ENCODE measurements around the gene DLGAP1. TPM values are rescaled to one million over a fixed set of nuclear protein-coding genes. Genes with fewer than 3 reads are reported as not detected.

Gene DLGAP1
- total and polyA plus RNA-seq, 10 of the 15 experiments (the other 5 are each of a cell fraction or from before 2014, with no cell fraction given), result 0.23 to 27.6 (median 1.9) TPM

DNA sequence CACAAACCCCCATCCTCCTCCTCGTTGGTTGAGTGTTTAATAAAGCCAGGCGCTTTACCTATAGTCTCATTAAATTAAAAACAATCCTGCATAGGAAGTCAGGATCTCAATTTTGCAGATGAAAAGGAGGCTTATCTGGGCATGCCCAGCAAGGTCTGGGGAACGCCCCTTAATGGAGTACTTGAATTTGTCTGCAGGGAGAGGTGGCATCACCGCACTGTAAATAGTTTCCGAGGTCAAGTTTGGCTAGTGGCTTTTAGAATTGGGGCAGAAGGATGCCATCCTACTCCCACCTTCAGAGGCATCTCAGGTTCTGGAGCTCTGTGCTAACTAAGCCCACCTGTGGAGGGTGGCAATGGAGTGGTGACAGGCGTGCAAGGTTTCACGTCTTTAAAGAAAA is 855.9 kb downstream of the DLGAP1 start:
- no TSS peak for BruUV-seq (replicated peaks)
- Histone ChIP-seq H3K27me3 (replicated peaks in 1 of 2; ENCODE audit: control insufficient read depth in 2 of 2, insufficient read depth in 2 of 2, low read length in 1 of 2) (no peaks in the 10 kb centered on the region), H3K9me3 (replicated peaks; ENCODE audit: control insufficient read depth, insufficient read depth, low read length) (no peaks in the 10 kb centered on the region), H2AFZ (ENCODE audit: control insufficient read depth, low read depth, low read length) (no peak overlapping the region), H3K4me3 (no peak overlapping the region), H4K20me1 (ENCODE audit: control insufficient read depth, insufficient read depth) (no peaks in the 10 kb centered on the region), H3K36me3 (ENCODE audit: control insufficient read depth in 2 of 2, insufficient read depth in 2 of 2, low read length in 1 of 2) (no peaks in the 10 kb centered on the region), H3K79me2 (ENCODE audit: control insufficient read depth, insufficient read depth, low read length) (no peaks in the 10 kb centered on the region), H3K9ac (ENCODE audit: control insufficient read depth, insufficient read depth, low read length) (no peak overlapping the region), H3K4me2 (ENCODE audit: control insufficient read depth, insufficient read depth) (no peak overlapping the region), H3K4me1 (ENCODE audit: control insufficient read depth, insufficient read depth, low read length) (peaks cover 46% of the 10 kb centered on the region), H3K27ac (ENCODE audit: control insufficient read depth, insufficient read depth) (no peak overlapping the region)
- intact Hi-C loops (cut with micrococcal nuclease; ENCODE audit: unreplicated experiment) (no loop called here), in situ Hi-C loops (cut with MboI) (loop anchor here (5.0 to 10.0 kb wide), 3 partner anchors 147 to 624 kb away; partner anchors contain the start of gene TGIF1)
- ChIA-PET CTCF (no interaction called here), POLR2A (no interaction called here), RAD21 (ENCODE audit: unreplicated experiment) (no interaction called here), SMC1A (ENCODE audit: uncharacterized antibody, unreplicated experiment) (no interaction called here)
- DNase-seq (ENCODE audit: low read depth, low spot score) (no peak), FAIRE-seq (no peak), ATAC-seq (no peak)
- WGBS (ENCODE audit: insufficient coverage, insufficient replicate concordance, low lambda C conversion rate, missing lambda C conversion rate), result 84% methylated on average over 7 of the region's 7 CpGs
- TF ChIP-seq CHD1 (IDR thresholded peaks at IDR 0.05; ENCODE audit: low read depth, low read length) (no peak), EED (IDR thresholded peaks at IDR 0.05; ENCODE audit: low read depth) (no peak), HDAC6 (IDR thresholded peaks at IDR 0.05; ENCODE audit: unreplicated experiment) (no peak), BCL3 (IDR thresholded peaks at IDR 0.05; ENCODE audit: borderline replicate concordance, insufficient read depth, low read depth, low read length, poor library complexity, severe bottlenecking) (no peak), CREM (IDR thresholded peaks at IDR 0.05; ENCODE audit: low read depth) (no peak), EZH2 (IDR thresholded peaks at IDR 0.05; ENCODE audit: borderline replicate concordance, control insufficient read depth, low read depth, low read length) (no peak), PML (IDR thresholded peaks at IDR 0.05; ENCODE audit: low read length) (no peak), RB1 (IDR thresholded peaks at IDR 0.05; ENCODE audit: borderline replicate concordance) (no peak), NR2C2 (IDR thresholded peaks at IDR 0.05; ENCODE audit: borderline replicate concordance, control insufficient read depth, insufficient read length, low read depth) (no peak), YBX1 (IDR thresholded peaks at IDR 0.05) (no peak), NFXL1 (IDR thresholded peaks at IDR 0.05; ENCODE audit: borderline replicate concordance) (no peak), TCF3 (IDR thresholded peaks at IDR 0.05; ENCODE audit: borderline replicate concordance, insufficient read depth, low read depth, low read length) (no peak)
- TF ChIP-seq, protein P1, sequence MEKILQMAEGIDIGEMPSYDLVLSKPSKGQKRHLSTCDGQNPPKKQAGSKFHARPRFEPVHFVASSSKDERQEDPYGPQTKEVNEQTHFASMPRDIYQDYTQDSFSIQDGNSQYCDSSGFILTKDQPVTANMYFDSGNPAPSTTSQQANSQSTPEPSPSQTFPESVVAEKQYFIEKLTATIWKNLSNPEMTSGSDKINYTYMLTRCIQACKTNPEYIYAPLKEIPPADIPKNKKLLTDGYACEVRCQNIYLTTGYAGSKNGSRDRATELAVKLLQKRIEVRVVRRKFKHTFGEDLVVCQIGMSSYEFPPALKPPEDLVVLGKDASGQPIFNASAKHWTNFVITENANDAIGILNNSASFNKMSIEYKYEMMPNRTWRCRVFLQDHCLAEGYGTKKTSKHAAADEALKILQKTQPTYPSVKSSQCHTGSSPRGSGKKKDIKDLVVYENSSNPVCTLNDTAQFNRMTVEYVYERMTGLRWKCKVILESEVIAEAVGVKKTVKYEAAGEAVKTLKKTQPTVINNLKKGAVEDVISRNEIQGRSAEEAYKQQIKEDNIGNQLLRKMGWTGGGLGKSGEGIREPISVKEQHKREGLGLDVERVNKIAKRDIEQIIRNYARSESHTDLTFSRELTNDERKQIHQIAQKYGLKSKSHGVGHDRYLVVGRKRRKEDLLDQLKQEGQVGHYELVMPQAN (conservative IDR thresholded peaks at IDR 0.05), result no peak
